NCI-H2196 (cell line): ENCODE measurements around the gene NELL1.

ENCODE experiments used
- DNase-seq: peaks from one replicate; lab custom pipeline; 2025; ENCODE audit not compliant: unreplicated experiment; lab: John Stamatoyannopoulos, UW

The NELL1 gene

GRCh38 chr11:21402274-21402673 lies 732.9 kb downstream of the NELL1 start:
- no peak for DNase-seq

DNA sequence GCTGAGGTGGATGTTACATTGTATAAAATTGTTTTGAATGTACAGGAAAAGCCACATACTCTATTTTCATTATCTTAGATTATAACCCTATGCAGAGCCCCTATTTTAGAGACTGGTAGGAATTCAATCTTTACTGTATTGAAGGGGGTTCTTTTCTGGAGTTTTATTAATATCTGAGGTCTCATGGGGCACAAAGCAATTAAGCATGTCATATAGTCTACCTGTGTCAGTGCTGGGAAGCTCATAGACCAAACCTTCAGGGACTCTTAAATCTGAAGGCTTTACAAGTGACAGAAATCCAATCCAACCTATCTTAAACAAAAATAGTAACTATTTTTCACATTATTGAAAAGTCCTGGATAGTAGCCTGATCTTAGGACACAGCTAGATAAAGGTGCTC lies 733.7 kb downstream of the NELL1 start:
- no peak for DNase-seq

DNA sequence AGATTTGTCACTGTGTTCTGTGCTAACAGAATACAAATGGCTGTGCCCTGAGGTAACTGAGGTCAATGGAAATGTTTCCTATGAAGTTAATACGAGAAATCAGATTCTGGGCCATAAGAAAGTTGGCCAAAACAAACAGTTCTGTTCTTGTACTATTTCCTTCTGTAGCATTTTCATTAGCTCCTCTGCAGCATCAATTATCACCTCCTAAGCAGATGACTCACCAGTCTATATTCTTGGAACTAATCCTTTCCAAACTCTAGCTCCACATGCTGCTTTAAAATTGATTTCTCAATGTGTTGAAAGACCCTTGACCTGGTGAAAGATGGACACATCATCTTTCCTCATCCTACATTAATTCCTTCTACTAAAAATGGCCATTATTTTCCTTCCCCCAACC lies 736.0 kb downstream of the NELL1 start:
- no peak for DNase-seq

- no peak for DNase-seq
Observed at GRCh38 chr11:21410513-21410912, 741.1 kb downstream of the NELL1 start.

DNA sequence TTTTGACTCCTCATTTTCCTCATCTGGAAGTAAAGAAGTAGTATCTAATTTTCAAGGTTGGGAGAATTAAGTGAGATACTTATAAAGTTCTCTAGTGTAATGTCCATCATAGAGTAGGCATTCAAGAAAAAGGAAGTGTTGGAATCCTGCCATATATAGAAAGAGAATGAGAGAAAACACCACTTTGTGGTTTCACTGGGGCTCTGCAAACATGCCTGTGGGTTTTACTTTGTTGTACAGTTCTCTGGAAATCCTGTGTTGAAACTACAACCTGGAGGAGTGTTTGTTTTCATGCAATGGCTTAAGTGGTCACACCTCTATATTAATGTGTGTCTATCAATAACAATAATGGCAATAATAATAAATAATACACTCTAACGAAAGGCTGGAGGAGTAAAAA lies 741.7 kb downstream of the NELL1 start:
- DNase-seq, result peak; percentile 41

DNA sequence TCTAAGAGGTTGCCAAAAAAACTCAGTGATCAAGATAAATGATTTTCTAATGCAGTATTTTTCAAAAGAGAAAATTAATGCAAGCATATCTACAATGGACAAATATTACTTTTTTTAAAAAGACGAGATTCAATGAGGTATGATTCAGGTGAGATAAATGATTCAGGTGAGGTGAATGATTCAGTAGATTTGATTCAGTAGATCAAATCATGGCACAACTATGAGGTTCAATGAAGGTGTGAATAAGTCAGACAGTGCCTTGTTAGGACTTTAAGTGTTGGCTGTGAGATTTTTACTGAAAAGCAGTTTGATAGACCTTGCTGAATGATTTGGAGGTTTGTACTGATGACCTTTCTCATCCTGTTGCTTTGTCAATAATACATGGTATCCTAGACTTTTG lies 742.2 kb downstream of the NELL1 start:
- DNase-seq, result no peak

DNA sequence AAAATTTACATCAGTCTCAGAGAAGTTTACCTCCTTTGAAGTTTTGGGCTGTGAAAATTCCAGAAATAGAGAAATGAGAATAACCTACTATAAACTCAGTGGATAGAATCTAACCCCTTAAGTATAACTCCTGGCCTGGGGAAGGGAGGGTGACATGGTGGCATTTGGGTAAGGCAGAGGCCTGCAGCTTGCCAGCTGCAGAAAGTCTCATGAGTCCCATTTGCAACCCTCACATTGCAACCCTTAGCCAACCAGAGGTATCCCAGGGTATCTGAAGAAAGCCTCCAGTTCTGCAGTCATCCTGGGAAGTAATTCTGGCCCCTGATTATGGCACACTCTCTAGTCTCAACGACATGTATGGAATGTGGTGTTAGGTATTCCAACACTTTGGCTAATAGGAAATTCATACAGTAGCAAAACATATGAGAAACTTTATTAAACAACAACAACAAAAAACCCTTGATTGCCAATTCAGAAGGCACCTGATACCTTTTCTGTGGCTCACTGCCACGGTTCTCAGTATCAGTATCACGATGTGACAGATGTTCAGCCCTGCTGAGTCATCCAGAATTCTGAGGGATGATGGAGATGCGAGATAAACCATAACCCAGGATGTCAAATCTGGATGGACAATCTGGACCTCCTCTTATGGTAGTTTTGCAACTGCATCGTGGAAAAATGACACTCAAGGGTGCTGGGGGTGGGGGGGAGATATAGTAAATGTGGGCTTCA lies 743.4 kb downstream of the NELL1 start:
- DNase-seq, result no peak

DNA sequence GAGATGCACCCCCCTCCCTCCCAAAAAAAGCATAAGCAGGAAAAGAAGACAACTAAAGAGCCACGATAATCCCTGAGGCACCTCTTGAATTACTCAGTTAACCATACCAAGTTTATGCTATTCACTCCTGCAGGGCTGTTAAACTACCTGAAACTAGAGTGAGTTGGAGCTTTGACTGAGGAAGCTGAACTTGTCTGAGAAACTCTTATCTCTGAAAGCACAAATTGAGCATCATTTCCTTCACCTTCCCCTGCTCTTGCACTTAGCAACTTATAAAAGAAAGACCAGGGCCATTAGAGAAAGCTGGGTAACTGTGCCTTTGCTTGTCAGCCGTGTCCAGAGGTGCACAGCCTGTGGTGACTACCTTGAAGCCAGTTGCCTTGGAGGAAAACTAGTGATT lies 745.6 kb downstream of the NELL1 start:
- DNase-seq, result no peak

- DNase-seq, result no peak
Observed at GRCh38 chr11:21415606-21416005, 746.2 kb downstream of the NELL1 start.

GRCh38 chr11:21421711-21422329 lies 752.4 kb downstream of the NELL1 start:
- DNase-seq, result no peak

DNA sequence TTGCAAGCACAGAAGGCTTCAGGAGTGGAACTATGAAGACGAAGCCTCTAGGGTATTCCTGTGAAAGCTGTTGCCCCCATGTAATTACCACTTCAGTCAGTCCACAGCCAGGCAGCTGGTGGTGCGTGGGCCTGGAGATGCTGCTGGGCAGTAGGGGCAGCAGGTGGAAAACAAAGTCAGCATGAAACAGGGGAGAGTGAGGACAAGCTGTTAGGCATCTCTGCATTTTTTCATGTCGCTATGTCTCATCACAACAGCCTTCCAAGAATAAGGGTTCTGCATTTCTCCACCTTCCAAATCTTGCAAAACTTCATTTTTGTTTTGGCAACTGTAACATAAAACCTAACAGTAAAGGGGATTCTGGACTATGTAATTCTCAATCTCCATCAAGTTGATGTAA lies 757.5 kb downstream of the NELL1 start:
- DNase-seq, result no peak

GRCh38 chr11:21427726-21428125 lies 758.3 kb downstream of the NELL1 start:
- DNase-seq, result no peak

- no peak for DNase-seq
Observed at GRCh38 chr11:21428796-21429195, 759.4 kb downstream of the NELL1 start.

GRCh38 chr11:21429401-21429800 lies 760.0 kb downstream of the NELL1 start:
- no peak for DNase-seq

GRCh38 chr11:21430537-21430936 lies 761.2 kb downstream of the NELL1 start:
- no peak for DNase-seq

DNA sequence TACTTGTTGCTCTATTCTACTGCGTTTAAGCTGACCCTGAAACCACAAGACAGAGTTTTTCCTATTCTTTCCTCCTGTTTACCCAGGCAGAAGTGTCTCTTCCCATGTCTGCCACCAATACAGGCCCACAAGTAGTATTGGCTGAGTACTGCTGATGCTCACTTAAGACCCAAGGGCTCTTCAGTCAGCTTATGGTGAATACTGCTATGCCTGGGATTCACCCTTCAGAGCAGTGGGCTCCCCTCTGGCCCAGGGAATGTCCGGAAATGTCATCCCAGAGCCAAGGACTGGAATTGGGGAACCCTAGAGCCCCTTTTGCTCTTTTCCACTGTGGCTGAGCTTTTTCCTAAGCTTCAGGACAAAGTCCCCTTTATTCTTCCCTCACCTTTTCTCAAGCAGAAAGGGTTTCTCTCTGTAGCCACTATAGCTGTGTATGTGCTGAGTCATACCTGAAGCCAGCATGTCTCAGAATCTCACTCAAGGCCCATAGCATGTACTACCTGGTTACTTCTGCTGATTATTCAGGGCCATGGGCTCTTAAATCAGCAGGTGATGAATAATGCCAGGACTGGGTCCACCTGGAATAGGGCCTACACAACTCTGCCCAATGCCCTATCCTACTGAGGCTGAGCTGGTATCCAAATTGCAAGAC lies 777.7 kb downstream of the NELL1 start:
- DNase-seq, result no peak

GRCh38 chr11:21447871-21448270 lies 778.5 kb downstream of the NELL1 start:
- no peak for DNase-seq

DNA sequence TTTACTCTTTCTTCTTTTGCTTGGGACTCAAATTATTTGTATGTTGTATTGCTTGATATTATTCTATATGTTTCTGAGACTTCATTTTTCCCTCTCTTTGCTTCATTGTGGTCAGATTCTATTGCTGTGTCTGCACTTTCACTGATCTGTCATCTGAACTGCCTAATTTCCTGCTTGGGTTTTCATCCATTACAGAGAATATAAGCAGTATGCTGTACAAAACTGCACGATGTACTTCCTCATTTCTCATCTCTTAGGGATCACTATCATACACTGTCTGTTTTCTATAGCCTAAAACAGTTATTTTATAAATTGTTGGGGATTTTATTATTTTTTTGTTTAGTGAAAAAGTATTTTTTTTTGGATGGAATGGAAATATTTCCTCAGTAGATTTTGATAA lies 786.8 kb downstream of the NELL1 start:
- DNase-seq, result no peak

- no peak for DNase-seq
Observed at GRCh38 chr11:21460082-21460481, 790.7 kb downstream of the NELL1 start.

- no peak for DNase-seq
Observed at GRCh38 chr11:21461701-21462100, 792.3 kb downstream of the NELL1 start.

DNA sequence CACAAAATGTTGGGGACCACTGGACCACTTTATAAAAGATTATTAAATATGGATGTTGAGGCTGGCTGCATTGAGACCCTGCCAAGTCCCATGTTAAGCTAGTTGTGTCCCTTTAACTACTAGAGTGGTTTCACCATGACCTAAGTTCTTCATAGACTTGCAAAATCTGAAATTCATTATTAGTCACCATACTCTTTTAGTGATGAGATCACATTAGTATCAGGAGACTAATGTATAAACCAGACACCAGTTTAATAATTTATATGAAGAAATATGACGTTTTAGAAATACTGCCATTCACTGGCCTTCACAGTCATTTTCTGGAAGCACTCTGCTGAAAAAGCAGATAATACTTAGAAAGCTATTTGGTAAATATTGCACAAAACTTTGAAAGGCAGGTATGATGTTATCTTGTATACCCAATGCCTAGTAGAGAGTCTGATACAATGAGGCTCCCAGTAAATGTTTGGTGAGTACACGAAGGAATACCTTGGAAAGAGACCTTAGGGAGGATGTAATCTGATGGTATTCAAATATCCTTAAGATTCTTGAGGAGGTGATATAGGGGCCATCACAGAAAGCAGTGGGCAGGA lies 795.3 kb downstream of the NELL1 start:
- no peak for DNase-seq

DNA sequence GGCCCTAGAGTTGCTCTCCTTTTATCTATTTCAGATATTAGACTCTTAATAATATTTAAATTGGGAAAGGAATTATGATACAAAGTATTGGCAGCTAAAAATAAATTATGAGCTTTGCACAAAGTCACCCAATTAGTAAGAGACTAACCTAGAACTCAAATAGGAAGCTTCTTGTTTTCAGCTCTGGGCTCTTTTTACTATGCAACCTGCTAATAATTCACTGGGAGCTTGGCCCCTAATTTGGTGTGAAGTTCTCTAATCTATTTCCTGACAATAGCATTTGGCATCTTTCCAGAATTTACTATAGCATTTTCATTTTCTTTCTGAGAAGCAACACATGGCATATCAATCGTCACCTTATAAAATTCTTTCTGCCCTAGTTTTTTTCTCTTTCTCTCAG lies 795.8 kb downstream of the NELL1 start:
- DNase-seq, result no peak
